HG03565 (cell line): ENCODE data around the gene EHHADH.
"Not testable (repeated sequence)": the region's sequence is repeated elsewhere in the genome, so short reads cannot be mapped to it uniquely, and the experiment has no call there.

Experiments
- ATAC-seq: cut with Tn5 transposase; IDR thresholded peaks from one replicate; pipeline ENCODE4 v1.9.1; 2021; ENCODE audit warnings: mild to moderate bottlenecking, moderate library complexity; ENCODE audit not compliant: unreplicated experiment

The EHHADH gene

GRCh38 chr3:185253133-185253532 lies 716 bp downstream of the EHHADH start:
- ATAC-seq = not testable (repeated sequence)

GRCh38 chr3:185251272-185251671 lies 2.6 kb downstream of the EHHADH start:
- ATAC-seq = no peak

DNA sequence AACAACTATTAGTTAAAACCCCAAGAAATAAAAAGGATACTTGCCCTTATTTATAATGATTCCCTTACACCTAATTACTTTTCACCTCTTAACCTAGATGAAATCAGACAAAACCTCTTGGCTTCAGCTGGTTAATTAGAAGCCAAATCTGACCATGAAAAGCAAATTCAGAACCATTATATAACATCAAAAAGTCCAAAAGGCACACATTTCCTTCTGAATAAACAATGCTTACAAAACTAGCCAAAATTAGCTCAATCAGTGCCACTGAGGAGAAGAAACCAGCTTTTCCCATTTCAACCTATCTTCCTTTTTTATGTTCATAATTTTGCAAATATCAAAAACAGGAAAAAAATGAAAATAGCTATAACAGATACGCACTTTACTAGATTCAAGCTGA lies 3.2 kb downstream of the EHHADH start:
- ATAC-seq = no peak

GRCh38 chr3:185250247-185250646 lies 3.6 kb downstream of the EHHADH start:
- ATAC-seq = no peak

DNA sequence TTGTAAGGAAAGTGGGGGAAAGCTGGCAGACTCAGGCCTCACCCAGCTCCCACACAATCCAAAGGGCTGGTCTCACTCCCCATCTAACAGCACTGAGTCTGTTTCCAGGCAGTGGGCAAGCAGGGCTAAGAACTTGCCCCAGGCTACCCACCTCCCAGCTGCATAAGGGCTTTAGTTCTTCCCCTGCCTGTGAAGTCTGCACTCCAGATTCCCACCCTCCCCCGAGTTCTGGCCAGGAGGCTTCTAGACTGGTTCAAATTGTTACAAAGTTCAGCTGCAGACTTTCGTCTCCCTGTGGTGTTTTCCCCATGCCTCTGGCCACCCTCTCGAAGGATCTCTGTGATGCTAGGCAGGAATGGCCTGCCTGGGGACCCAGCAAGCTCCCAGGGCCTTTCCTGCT lies 11.2 kb downstream of the EHHADH start:
- no peak for ATAC-seq

GRCh38 chr3:185236969-185237368 lies 16.9 kb downstream of the EHHADH start:
- ATAC-seq = no peak

- no peak for ATAC-seq
Measured at GRCh38 chr3:185233328-185233727, 20.5 kb downstream of the EHHADH start.

GRCh38 chr3:185226526-185226925 lies 27.3 kb downstream of the EHHADH start:
- not testable (repeated sequence) for ATAC-seq

GRCh38 chr3:185225523-185225922 lies 28.3 kb downstream of the EHHADH start:
- ATAC-seq = no peak

DNA sequence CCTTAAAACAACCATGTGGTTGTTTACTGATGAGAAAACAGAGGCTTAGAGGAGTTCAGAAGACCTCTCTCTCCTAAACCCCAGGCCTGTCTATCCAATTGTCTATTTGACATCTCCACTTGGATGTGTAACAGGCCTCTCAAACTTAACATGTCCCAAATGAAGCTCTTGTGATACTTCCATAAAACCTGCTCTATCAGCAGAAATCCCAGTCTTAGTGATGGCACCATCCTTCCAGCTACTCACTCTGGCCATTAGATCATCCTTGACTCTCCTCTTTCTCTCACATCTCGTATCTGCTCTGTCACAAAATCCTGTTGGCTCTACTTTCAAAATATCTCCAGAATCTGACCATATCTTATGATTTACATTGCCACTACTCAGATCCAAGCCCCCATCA lies 28.8 kb downstream of the EHHADH start:
- no peak for ATAC-seq

GRCh38 chr3:185221203-185221602 lies 32.6 kb downstream of the EHHADH start:
- ATAC-seq = no peak

GRCh38 chr3:185216607-185216958 lies 37.3 kb downstream of the EHHADH start:
- no peak for ATAC-seq

- ATAC-seq = no peak
Measured at GRCh38 chr3:185215873-185216606, 37.8 kb downstream of the EHHADH start.

- ATAC-seq = no peak
Measured at GRCh38 chr3:185212559-185212958, 41.3 kb downstream of the EHHADH start.

GRCh38 chr3:185212086-185212485 lies 41.8 kb downstream of the EHHADH start:
- no peak for ATAC-seq

DNA sequence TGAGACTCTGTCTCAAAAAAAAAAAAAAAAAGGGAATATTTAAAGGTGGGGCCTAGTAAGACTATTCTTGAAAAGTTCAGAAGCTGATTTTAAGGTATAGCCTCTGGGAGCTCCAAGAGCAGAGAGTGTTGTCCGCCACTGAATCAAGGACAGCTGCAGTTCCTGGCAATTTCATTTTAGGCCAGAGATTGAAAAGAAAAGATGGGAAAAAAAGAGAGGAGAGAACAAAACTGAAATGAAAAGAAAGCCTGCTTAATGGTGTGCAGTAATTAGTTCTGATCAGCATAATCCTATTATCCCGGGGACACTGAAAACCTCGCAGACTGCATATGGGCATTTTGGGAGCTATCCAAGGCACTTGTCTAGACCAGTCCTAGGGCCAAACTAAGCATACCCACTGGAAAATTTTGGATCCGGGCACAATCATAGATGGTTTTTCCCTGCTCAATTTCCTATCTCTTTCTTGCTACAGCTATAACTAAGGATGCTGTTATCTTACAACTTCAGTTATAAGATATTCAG lies 43.2 kb downstream of the EHHADH start:
- no peak for ATAC-seq

DNA sequence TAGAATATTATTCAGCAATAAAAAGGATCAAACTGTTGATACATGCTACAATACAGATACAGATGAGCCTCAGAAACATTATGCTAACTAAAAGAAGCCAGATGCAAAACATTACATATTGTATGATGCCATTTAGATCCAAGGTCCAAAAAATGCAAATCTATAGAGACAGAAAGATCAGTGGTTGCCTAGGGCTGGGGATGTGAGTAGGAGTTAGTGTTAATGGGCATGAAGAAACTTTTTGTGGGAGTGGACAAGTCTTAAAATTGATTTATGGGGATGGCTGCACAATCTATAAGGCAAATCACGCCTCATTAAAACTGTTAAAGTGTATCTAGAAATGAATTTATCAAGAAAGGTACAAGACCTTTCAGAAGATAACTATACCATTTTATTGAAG lies 45.0 kb downstream of the EHHADH start:
- no peak for ATAC-seq

GRCh38 chr3:185207931-185208746 lies 45.7 kb downstream of the EHHADH start:
- peak; percentile 94 for ATAC-seq

DNA sequence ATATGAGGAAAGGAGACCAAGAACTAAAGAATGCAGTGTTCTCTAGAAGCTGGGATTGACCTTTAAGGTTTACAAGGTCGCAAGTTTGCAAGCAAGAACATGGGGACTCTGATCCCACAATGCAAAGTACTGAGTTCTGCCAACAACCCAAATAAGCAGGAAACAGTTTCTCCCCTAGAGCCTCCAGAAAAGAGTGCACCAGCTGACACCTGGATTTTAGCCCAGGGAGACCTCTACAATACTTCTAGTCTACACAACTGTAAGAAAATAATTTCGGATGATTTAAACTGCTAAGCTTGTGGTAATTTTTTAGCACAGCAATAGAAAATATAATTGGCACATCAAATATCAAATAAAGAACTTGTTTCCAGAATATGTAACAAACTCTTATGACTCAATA lies 46.4 kb downstream of the EHHADH start:
- ATAC-seq = no peak

DNA sequence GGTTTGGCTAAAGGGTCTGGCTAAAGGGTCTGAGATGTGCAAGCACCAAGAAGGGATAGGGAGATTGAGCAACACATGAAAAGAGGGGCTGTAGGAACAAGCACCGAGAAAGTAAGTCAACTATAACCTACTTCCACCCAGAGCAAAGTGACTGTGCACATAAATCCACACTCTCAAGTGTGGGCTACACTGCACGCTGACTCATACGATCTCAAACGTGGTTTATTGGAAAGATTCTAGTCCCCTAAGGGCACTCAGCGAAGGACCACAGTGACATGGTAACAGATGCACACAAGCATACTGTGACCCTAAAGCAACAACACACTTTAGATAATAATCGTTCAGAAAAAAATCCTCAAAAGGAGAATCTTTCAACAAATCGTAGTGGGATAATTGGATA lies 48.0 kb downstream of the EHHADH start:
- no peak for ATAC-seq

GRCh38 chr3:185204894-185205293 lies 49.0 kb downstream of the EHHADH start:
- no peak for ATAC-seq

GRCh38 chr3:185200639-185201038 lies 53.2 kb downstream of the EHHADH start:
- ATAC-seq = no peak
